Right atrium auricular region (tissue), 2 donors: ENCODE results near the gene ASAP2. TPM values are rescaled to one million over a fixed set of nuclear protein-coding genes. Genes with fewer than 3 reads are reported as not detected.
"Not testable (repeated sequence)": the region's sequence is repeated elsewhere in the genome, so short reads cannot be mapped to it uniquely, and the experiment has no call there.

Experiments
- DNase-seq: peaks from one replicate; pipeline ENCODE4 v3.0.0-alpha.2; 2019; ENCODE audit warnings: low spot score
- H3K27ac ChIP-seq, 2 donors: fragments of 200-600 bp; sonication (generic); 1 replicate in 1 of 2; 2 replicates in 1 of 2; pipeline ENCODE4 v1.5.1; 2016 to 2019
- H3K27me3 ChIP-seq, 2 donors: fragments of 200-600 bp; sonication (generic); one replicate each; pipeline versions ENCODE4 v1.5.1 to v1.6.0; 2017 to 2019
- H3K36me3 ChIP-seq: fragments of 200-600 bp; sonication (generic); one replicate; pipeline ENCODE4 v1.5.1; 2016
- H3K4me1 ChIP-seq, 2 donors: fragments of 200-600 bp; sonication (generic); one replicate each; pipeline versions ENCODE4 v1.5.1 to v1.6.0; 2017 to 2019
- H3K4me3 ChIP-seq, 2 donors: fragments of 200-600 bp; sonication (generic); 1 replicate in 1 of 2; 2 replicates in 1 of 2; pipeline ENCODE4 v1.5.1; 2017 to 2019; ENCODE audit warnings: mild to moderate bottlenecking in 1 of 2, moderate library complexity in 1 of 2
- H3K9me3 ChIP-seq, 2 donors: fragments of 200-600 bp; sonication (generic); one replicate each; pipeline ENCODE4 v1.5.1; 2019
- total RNA-seq, 2 donors: library from RNA; depleted of rRNA; stranded (reverse); fragments of >200 nt; gene quantifications; one replicate each; pipeline ENCODE4 v1.1.0, GENCODE V29; 2016
- TF ChIP-seq, protein P1 (sequence below), 2 donors: fragments of 200-600 bp; sonication (generic); IDR thresholded peaks; one replicate each; pipeline ENCODE4 v1.5.1; 2019; ENCODE audit warnings: antibody characterized with exemption in 2 of 2

ASAP2 gene
- total RNA-seq, 2 donors from 2014 or later = 13.2 to 20.3 TPM

DNA sequence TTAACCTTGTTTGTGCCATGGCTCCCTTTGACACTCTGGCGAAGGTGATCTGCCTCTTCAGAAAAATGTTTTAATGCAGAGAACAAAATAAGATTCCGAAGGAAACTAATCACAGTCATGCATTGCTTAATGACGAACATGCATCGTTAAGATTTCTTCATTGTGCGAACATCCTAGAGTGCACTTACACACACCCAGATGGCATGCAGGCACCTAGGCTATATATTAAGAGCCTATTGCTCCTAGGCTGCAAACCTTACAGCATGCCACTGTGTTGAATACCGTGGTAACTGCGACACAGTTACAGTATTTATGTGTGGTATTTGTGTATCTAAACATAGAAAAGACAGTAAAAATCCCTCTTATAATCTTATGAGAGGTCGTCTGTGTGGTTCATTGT, 8.3 kb downstream of the ASAP2 start:
- no peaks in the 10 kb centered on the region for H3K36me3 ChIP-seq
- H3K4me3 ChIP-seq = no peak overlapping the region
- TF ChIP-seq, protein P1, sequence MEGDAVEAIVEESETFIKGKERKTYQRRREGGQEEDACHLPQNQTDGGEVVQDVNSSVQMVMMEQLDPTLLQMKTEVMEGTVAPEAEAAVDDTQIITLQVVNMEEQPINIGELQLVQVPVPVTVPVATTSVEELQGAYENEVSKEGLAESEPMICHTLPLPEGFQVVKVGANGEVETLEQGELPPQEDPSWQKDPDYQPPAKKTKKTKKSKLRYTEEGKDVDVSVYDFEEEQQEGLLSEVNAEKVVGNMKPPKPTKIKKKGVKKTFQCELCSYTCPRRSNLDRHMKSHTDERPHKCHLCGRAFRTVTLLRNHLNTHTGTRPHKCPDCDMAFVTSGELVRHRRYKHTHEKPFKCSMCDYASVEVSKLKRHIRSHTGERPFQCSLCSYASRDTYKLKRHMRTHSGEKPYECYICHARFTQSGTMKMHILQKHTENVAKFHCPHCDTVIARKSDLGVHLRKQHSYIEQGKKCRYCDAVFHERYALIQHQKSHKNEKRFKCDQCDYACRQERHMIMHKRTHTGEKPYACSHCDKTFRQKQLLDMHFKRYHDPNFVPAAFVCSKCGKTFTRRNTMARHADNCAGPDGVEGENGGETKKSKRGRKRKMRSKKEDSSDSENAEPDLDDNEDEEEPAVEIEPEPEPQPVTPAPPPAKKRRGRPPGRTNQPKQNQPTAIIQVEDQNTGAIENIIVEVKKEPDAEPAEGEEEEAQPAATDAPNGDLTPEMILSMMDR (IDR thresholded peaks at IDR 0.05) = no peak
- H3K9me3 ChIP-seq = no peaks in the 10 kb centered on the region
- no peak overlapping the region for H3K27ac ChIP-seq
- no peak for DNase-seq
- H3K27me3 ChIP-seq = no peaks in the 10 kb centered on the region
- H3K4me1 ChIP-seq = peaks cover 0 to 52% of the 10 kb centered on the region in 2 donors

DNA sequence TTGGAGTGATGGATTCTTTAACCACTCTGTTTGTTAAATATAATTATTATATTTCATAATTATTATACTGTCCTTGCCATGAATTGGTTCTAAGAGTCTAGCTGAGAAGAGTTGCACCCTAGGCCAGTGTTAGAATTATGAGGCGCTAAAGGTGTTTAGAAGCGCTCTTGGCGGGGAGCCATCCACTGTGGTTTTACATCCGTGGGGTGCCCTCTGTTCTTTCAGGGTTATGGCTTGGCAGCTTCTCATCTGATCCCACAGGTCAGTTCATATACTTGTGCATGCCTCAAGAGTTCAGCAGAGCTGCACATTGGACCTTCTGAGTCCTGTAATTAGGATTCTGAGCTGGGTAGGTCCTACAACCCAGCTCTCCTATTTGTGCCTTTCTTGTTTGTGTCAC, 9.1 kb downstream of the ASAP2 start:
- Histone ChIP-seq H3K36me3 (no peaks in the 10 kb centered on the region), H3K9me3 (no peaks in the 10 kb centered on the region), H3K4me3 (no peak overlapping the region), H3K27ac (no peak overlapping the region), H3K27me3 (no peaks in the 10 kb centered on the region), H3K4me1 (peaks cover 0 to 54% of the 10 kb centered on the region in 2 donors)
- DNase-seq = peak; percentile 54
- TF ChIP-seq, protein P1 (IDR thresholded peaks at IDR 0.05) = no peak

DNA sequence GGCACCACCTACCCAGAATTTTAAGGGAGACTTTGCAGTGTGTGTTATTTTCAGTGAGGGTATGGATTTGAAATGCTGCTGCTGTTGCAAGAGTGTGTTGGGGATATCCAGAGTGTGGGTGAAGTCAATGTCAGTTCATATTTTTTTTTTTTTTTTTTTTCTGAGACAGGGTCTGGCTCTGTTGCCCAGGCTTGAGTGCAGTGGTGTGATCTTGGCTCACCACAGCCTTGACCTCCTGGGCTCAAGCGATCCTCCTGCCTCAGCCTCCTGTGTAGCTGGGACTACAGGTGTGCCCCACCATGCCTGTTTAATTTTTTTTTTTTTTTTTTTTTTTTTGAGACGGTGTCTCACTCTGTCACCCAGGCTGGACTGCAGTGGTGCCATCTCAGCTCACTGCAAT, 9.5 kb downstream of the ASAP2 start:
- not testable (repeated sequence) for H3K9me3 ChIP-seq, H3K27ac ChIP-seq, DNase-seq, H3K4me3 ChIP-seq, H3K36me3 ChIP-seq, H3K27me3 ChIP-seq
- H3K4me1 ChIP-seq = peaks cover 0 to 52% of the 10 kb centered on the region in 2 donors

- Histone ChIP-seq H3K27me3 (no peaks in the 10 kb centered on the region), H3K4me1 (peaks cover 0 to 51% of the 10 kb centered on the region in 2 donors), H3K9me3 (no peaks in the 10 kb centered on the region), H3K36me3 (no peaks in the 10 kb centered on the region), H3K27ac (peak overlapping the region; percentile 16 to 27), H3K4me3 (no peak overlapping the region)
- DNase-seq = peak; percentile 61
- TF ChIP-seq, protein P1 (IDR thresholded peaks at IDR 0.05) = no peak
Measured at GRCh38 chr2:9217838-9218770, 11.5 kb downstream of the ASAP2 start.

- Histone ChIP-seq H3K27me3 (no peaks in the 10 kb centered on the region), H3K27ac (peak overlapping the region; percentile 24 to 27), H3K4me1 (peaks cover 0 to 44% of the 10 kb centered on the region in 2 donors), H3K36me3 (no peaks in the 10 kb centered on the region), H3K9me3 (no peaks in the 10 kb centered on the region), H3K4me3 (no peak overlapping the region)
- TF ChIP-seq, protein P1 (IDR thresholded peaks at IDR 0.05) = no peak
- no peak for DNase-seq
Measured at GRCh38 chr2:9219027-9219445, 12.4 kb downstream of the ASAP2 start.

DNA sequence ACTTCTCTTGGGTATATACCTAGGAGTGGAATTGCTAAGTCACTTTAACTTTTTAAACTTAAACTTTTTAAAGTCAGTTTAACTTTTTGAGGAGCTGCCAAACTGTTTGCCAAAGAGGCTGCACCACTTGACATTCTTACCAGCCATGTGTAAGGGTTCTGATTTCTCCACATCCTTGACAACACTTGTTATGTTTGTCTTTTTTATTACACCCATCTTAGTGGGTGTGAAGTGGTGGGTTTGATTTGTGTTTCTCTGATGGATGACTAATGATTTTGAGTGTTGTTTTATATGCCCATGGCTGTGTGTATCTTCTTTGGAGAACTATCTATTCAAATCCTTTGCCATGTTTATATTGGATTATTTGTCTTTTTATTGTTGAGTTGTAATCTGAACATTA, 13.6 kb downstream of the ASAP2 start:
- Histone ChIP-seq H3K27ac (no peak overlapping the region), H3K27me3 (no peaks in the 10 kb centered on the region), H3K36me3 (no peaks in the 10 kb centered on the region), H3K9me3 (no peaks in the 10 kb centered on the region), H3K4me1 (peaks cover 0 to 50% of the 10 kb centered on the region in 2 donors), H3K4me3 (no peak overlapping the region)
- no peak for DNase-seq
- TF ChIP-seq, protein P1 (IDR thresholded peaks at IDR 0.05) = no peak
